AG04449 (cell line): Measurements from ENCODE around the gene GIMAP5.
"Not testable (repeated sequence)": the region's sequence is repeated elsewhere in the genome, so short reads cannot be mapped to it uniquely, and the experiment has no call there.

Experiments
- CTCF ChIA-PET: fragments of 350-600 bp; formaldehyde crosslinking; extraction: SDS; loops from one replicate; lab custom pipeline; 2021; ENCODE audit warnings: antibody characterized with exemption; lab: Yijun Ruan, JAX
- POLR2A ChIA-PET: fragments of 400-600, 350-600 bp; formaldehyde crosslinking; extraction: SDS; loops from one replicate; lab custom pipeline; 2020; ENCODE audit warnings: antibody characterized with exemption, inconsistent platforms; lab: Yijun Ruan, JAX
- DNase-seq: peaks from one replicate; pipeline ENCODE4 v3.0.0-alpha.2; 2010; ENCODE audit warnings: low read depth, low spot score
- H3K4me3 ChIP-seq: 2 replicates; pipeline ENCODE4 v1.5.1; 2011; ENCODE audit warnings: low read depth, mild to moderate bottlenecking, control low read depth, low read length
- TF ChIP-seq, protein P1 (sequence below): IDR thresholded peaks from one replicate; pipeline ENCODE4 v1.5.1; 2011; ENCODE audit warnings: mild to moderate bottlenecking, moderate library complexity, low read length, control low read depth, inconsistent platforms; ENCODE audit not compliant: insufficient read depth; ENCODE audit errors: missing control alignments

The GIMAP5 gene

DNA sequence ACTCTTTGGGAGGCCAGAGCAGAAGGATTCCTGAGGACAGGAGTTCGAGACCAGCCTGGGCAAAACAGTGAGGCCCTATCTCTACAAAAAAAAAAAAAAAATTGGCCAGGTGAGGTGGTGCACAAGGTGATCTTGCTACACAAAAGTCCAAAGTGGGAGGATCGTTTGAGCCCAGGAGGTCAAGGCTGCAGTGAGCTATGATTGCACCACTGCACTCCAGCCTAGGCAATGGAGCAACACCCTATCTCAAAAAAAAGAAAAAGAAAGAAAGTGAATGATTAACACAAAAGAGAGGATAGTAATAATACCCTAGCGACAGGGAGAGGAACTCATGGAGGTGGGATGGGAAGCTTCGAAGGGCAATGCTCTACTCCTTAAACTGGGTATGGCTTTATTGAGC lies 32.5 kb downstream of the GIMAP5 start:
- H3K4me3 ChIP-seq: no peak overlapping the region
- TF ChIP-seq, protein P1, sequence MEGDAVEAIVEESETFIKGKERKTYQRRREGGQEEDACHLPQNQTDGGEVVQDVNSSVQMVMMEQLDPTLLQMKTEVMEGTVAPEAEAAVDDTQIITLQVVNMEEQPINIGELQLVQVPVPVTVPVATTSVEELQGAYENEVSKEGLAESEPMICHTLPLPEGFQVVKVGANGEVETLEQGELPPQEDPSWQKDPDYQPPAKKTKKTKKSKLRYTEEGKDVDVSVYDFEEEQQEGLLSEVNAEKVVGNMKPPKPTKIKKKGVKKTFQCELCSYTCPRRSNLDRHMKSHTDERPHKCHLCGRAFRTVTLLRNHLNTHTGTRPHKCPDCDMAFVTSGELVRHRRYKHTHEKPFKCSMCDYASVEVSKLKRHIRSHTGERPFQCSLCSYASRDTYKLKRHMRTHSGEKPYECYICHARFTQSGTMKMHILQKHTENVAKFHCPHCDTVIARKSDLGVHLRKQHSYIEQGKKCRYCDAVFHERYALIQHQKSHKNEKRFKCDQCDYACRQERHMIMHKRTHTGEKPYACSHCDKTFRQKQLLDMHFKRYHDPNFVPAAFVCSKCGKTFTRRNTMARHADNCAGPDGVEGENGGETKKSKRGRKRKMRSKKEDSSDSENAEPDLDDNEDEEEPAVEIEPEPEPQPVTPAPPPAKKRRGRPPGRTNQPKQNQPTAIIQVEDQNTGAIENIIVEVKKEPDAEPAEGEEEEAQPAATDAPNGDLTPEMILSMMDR: no peak
- no peak for DNase-seq
- CTCF ChIA-PET: interaction anchor here (1.0 kb wide), 1 partner anchor 9 kb away, joined by 5 read pairs; no protein-coding TSS in a partner anchor
- POLR2A ChIA-PET: no interaction called here

DNA sequence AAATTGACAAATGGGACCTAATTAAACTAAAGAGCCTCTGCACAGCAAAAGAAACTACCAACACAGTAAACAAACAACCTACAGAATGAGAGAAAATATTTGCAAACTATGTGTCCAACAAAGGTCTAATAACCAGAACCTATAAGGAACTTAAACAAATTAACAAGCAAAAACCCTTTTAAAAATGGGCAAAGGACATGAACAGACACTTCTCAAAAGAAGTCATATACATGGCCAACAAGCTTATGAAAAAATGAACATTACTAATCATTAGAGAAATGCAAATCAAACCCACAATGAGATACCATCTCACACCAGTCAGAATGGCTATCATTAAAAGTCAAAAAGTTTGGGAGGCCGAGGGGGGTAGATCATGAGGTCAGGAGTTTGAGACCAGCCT lies 36.9 kb downstream of the GIMAP5 start:
- CTCF ChIA-PET, H3K4me3 ChIP-seq, POLR2A ChIA-PET, DNase-seq: not testable (repeated sequence)

- ChIA-PET CTCF (interaction anchor here (0.6 to 1.3 kb wide), 10 partner anchors 8 to 384 kb away, joined by 3 to 5 read pairs (median 4); no protein-coding TSS in a partner anchor), POLR2A (no interaction called here)
- no peak overlapping the region for H3K4me3 ChIP-seq
- no peak for DNase-seq
- TF ChIP-seq, protein P1: no peak
Observed at GRCh38 chr7:150778014-150778737, 41.0 kb downstream of the GIMAP5 start.

- ChIA-PET POLR2A (no interaction called here), CTCF (interaction anchor here (0.6 to 1.3 kb wide), 11 partner anchors 9 to 384 kb away, joined by 3 to 5 read pairs (median 4); no protein-coding TSS in a partner anchor)
- TF ChIP-seq, protein P1: peak; percentile 81
- H3K4me3 ChIP-seq: no peak overlapping the region
- DNase-seq: no peak
Observed at GRCh38 chr7:150778738-150779301, 41.6 kb downstream of the GIMAP5 start.

DNA sequence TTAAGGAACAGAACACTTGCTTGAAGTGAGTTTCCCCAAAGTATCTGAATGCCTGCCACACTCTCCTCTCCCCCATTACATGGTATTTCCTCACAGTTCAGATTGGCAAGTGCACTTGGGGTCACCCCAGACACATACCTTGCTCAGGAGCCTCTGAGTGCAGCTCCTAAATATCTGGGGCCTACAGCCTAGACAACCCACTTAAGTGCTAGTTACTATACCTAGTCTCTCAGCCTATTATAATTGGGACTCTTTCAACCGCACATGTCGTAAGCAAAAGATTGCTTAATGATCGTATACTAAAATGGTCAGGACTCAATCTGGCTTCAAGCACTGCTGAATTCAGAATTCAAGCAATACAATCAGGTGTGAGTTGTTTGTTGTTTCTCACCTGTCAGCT lies 43.1 kb downstream of the GIMAP5 start:
- H3K4me3 ChIP-seq: no peak overlapping the region
- CTCF ChIA-PET: interaction anchor here (1.4 kb wide), 1 partner anchor 9 kb away, joined by 3 read pairs; no protein-coding TSS in a partner anchor
- DNase-seq: no peak
- TF ChIP-seq, protein P1: no peak
- POLR2A ChIA-PET: no interaction called here

GRCh38 chr7:150781103-150781502 lies 43.9 kb downstream of the GIMAP5 start:
- POLR2A ChIA-PET: no interaction called here
- no peak for DNase-seq
- CTCF ChIA-PET: no interaction called here
- TF ChIP-seq, protein P1: no peak
- no peak overlapping the region for H3K4me3 ChIP-seq
